Activated CD8-positive, alpha-beta T cell treated with anti-CD3 and anti-CD28 coated beads for 36 hours (primary cell): ENCODE data around the gene PSMG2. TPM values are rescaled to one million over a fixed set of nuclear protein-coding genes. Genes with fewer than 3 reads are reported as not detected.
A peak's percentile ranks its signal among the peaks of the same experiment; 100 is the strongest.

Source experiments
- ATAC-seq: fragments of 200-7000 bp; cut with Tn5 transposase; one replicate; pipeline ENCODE4 v1.10.0; 2021; ENCODE audit warnings: mild to moderate bottlenecking, moderate library complexity
- CTCF ChIA-PET: fragments of 350-600 bp; sonication (Branson Sonifier 250); formaldehyde crosslinking; loops from one replicate; lab custom pipeline; 2021; ENCODE audit warnings: antibody characterized with exemption; lab: Charles Lee
- POLR2A ChIA-PET: fragments of 350-600 bp; sonication (Branson Sonifier 250); formaldehyde crosslinking; loops from one replicate; lab custom pipeline; 2021; ENCODE audit warnings: antibody characterized with exemption; lab: Charles Lee
- DNase-seq: peaks from one replicate; pipeline ENCODE4 v3.0.0-alpha.2; 2020
- H3K27ac Mint-ChIP-seq: one replicate; pipeline ENCODE4 v1.8.0; 2021; ENCODE audit warnings: mild to moderate bottlenecking, mixed read lengths
- H3K27me3 Mint-ChIP-seq: one replicate; pipeline ENCODE4 v1.8.0; 2021; ENCODE audit warnings: mixed read lengths
- H3K36me3 Mint-ChIP-seq: one replicate; pipeline ENCODE4 v1.8.0; 2021; ENCODE audit warnings: low read depth, mixed read lengths
- H3K4me1 Mint-ChIP-seq: one replicate; pipeline ENCODE4 v1.8.0; 2021; ENCODE audit warnings: low read depth, mixed read lengths
- H3K4me3 Mint-ChIP-seq: one replicate; pipeline ENCODE4 v1.8.0; 2021; ENCODE audit warnings: mild to moderate bottlenecking, moderate library complexity, mixed read lengths
- H3K9me3 Mint-ChIP-seq: one replicate; pipeline ENCODE4 v1.8.0; 2021; ENCODE audit warnings: mixed read lengths
- CTCF ChIP-seq: fragments of 200-600 bp; IDR thresholded peaks from one replicate; pipeline ENCODE4 v1.8.0; 2022; ENCODE audit warnings: antibody characterized with exemption, mild to moderate bottlenecking
- intact Hi-C: fragments of 100-400 bp; cut with micrococcal nuclease; formaldehyde crosslinking; loops from one replicate; pipeline ENCODE4 v1.10.0; 2022
- total RNA-seq, 2 experiments: library from RNA; stranded (reverse); gene quantifications; one replicate each; pipeline ENCODE4 v1.2.3, GENCODE V29; 2021

Gene PSMG2
- 100 to 1,000 TPM; 105 to 113 TPM for total RNA-seq

DNA sequence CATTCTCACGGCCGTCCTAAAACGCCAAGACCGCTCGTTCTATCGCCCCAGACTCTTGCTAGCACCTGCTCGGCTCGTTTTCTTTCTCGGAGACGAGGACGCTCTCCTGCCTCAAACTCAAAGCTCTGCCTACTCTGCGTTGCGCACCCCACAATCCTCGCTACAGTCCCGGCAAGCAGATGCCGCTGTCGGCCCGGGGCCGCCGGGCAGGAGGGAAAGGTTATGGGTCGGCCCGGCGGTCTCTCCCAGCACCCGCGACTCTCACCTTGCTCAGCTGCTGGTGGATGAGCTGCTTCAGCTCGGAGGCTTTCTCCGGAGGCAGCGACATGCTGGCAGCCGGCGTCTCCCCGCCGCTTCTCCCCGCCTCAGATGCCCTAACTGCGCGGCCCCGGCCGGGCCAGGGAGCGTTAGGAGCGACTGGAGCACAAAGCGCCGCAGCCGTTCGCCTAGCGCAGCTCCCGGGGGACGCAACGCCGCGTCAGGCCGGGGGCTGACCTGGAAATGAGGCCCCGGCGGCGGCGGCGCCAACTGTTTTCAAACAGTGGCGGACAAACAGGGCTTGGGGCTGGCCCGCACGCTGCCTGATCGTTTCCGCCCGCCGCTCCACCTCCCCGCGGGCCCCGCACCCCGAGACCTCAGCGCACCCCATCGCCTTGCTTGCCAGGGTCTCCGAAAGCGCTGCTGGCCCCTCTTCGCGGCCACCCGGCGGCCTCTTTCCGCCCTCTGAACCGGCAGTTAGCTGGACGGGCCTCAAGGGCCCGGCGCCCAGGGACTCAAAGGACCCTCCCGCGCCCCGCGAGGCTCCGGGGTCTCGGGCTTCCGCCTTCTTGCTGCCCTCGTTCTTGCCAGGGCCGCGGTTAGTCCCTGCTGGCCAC, at the start of gene PSMG2, which contains the start of gene CEP76:
Gene PSMG2 (plus strand): TSS at position 822 of the 875 bp plus-strand sequence. CDS start 66 bp downstream, outside the sequence.
Gene CEP76 (minus strand): TSS at position 503 of the 875 bp plus-strand sequence. CDS start 175 bp downstream, at position 328.
- Mint-ChIP-seq H3K4me1 (peaks cover 35% of the 10 kb centered on the region), H3K9me3 (no peaks in the 10 kb centered on the region), H3K27ac (peak within 1 kb of the TSS; percentile 99), H3K4me3 (peak within 1 kb of the TSS; percentile 89), H3K36me3 (peaks cover 23% of the 10 kb centered on the region), H3K27me3 (no peaks in the 10 kb centered on the region)
- DNase-seq = peak; percentile 88
- CTCF ChIA-PET = interaction anchor here (0.6 to 3.0 kb wide), 7 partner anchors 16 to 867 kb away, joined by 3 to 8 read pairs (median 3); no protein-coding TSS in a partner anchor
- peak; percentile 86 for ATAC-seq
- POLR2A ChIA-PET = interaction anchor here (0.6 to 3.4 kb wide), 12 partner anchors 10 to 327 kb away, joined by 3 to 25 read pairs (median 6); partner anchors contain the start of genes AFG3L2, CEP192, PRELID3A and PTPN2
- no peak for TF ChIP-seq CTCF
- intact Hi-C loops = no loop called here

DNA sequence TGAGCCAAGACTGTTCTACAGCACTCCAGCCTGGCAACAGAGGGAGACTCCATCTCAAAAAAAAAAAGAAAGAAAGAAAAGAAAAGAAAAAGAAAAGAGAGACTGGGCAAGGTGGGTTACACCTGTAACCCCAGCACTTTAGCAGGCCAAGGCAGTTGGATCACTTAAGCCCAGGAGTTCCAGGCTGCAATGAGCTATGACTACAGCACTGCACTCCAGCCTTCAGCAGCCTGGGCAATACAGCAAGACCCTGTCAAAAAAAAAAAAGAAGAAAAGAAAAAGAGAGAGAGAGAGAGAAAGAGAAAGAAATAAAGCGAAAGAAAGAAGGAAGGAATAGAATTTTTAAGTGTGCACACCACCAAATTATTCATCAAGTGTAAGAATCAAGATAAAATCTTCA, 47.9 kb upstream of the PSMG2 start:
- Mint-ChIP-seq H3K4me3 (no peak overlapping the region), H3K36me3 (no peaks in the 10 kb centered on the region), H3K9me3 (no peaks in the 10 kb centered on the region), H3K4me1 (peaks cover 19% of the 10 kb centered on the region), H3K27me3 (peaks cover 37% of the 10 kb centered on the region), H3K27ac (no peak overlapping the region)
- POLR2A ChIA-PET = no interaction called here
- ATAC-seq (no peak), DNase-seq (no peak)
- CTCF ChIA-PET = interaction anchor here (1.0 kb wide), 1 partner anchor 50 kb away, joined by 3 read pairs; no protein-coding TSS in a partner anchor
- TF ChIP-seq CTCF = no peak
- intact Hi-C loops = loop anchor here (10.0 kb wide), 1 partner anchor 120 kb away; no protein-coding TSS in a partner anchor

DNA sequence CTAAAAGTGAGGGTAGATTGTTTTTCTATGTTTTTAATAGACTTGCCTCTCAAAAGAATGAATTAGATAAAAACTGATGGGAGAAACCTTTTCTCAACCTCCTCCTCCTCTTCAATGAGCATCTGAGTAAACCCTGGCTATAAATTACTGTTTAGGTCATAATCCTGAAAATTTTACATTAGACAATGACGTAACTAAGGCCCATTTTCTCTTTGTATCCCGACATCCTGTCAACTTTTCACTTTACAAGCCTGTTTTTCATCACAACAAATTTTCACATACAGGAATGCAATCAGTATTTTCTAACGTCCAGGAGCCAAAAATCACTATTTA, 46.3 kb upstream of the PSMG2 start:
- TF ChIP-seq CTCF = no peak
- ChIA-PET CTCF (no interaction called here), POLR2A (no interaction called here)
- peak overlapping the region; percentile 29 for H3K27ac Mint-ChIP-seq
- intact Hi-C loops = loop anchor here (10.0 kb wide), 1 partner anchor 122 kb away; no protein-coding TSS in a partner anchor
- DNase-seq = no peak
- H3K9me3 Mint-ChIP-seq = no peaks in the 10 kb centered on the region
- H3K4me3 Mint-ChIP-seq = peak overlapping the region; percentile 68
- no peak for ATAC-seq
- H3K27me3 Mint-ChIP-seq = peaks cover 34% of the 10 kb centered on the region
- no peaks in the 10 kb centered on the region for H3K36me3 Mint-ChIP-seq
- peaks cover 19% of the 10 kb centered on the region for H3K4me1 Mint-ChIP-seq

DNA sequence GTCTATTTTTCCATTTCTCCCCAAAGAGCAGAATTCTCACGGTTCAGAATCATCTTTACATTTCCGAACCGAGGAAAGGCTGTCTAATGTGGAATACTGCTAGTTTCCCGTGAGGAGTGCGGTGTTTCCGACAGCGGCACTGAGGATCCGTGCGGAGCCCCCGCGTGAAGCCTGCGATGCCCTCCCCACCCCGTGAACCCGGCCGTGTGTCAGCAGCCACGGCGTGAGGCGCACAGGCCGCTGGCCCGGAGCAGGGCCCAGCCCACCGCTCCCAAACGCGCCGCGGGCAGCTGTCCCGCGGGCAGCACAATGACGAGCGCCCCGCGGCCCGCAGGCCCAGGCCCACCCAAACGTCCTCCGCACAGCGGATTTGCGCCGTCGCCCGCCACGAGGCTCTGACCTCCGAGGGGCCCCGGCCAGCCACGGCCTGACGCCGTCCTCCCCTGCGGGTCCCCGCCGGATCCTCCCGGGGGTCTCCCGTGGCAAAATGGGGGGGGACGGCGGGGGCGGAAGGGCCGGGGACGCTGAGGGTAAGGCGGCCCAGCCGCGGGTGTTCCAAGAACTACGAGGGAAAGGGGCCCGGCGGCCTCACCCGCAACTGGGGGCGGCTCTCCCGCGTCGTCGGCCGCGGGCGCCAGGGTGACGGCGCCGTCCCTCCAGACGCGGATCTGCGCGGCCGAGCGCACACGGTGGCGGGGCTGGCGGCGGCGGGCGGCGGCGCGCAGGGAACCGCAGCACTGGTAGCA, 45.7 kb upstream of the PSMG2 start:
- peak overlapping the region; percentile 68 for H3K4me3 Mint-ChIP-seq
- ChIA-PET CTCF (interaction anchor here (4.1 kb wide), 1 partner anchor 265 kb away, joined by 36 read pairs; no protein-coding TSS in a partner anchor), POLR2A (no interaction called here)
- H3K36me3 Mint-ChIP-seq = no peaks in the 10 kb centered on the region
- intact Hi-C loops = loop anchor here (10.0 kb wide), 1 partner anchor 122 kb away; no protein-coding TSS in a partner anchor
- peaks cover 31% of the 10 kb centered on the region for H3K27me3 Mint-ChIP-seq
- peak overlapping the region; percentile 29 for H3K27ac Mint-ChIP-seq
- peak; percentile 43 for ATAC-seq
- DNase-seq = peak; percentile 31
- no peak for TF ChIP-seq CTCF
- peaks cover 19% of the 10 kb centered on the region for H3K4me1 Mint-ChIP-seq
- no peaks in the 10 kb centered on the region for H3K9me3 Mint-ChIP-seq
